Hepatocyte (in vitro differentiated cells): ENCODE measurements around the gene PRSS57.

Experiments
- EZH2 ChIP-seq: fragments of 200-600 bp; sonication (generic); IDR thresholded peaks from 2 replicates; pipeline ENCODE4 v1.6.1; 2016; ENCODE audit warnings: antibody characterized with exemption, mild to moderate bottlenecking, borderline replicate concordance
- EZH2phosphoT487 ChIP-seq: fragments of 200-600 bp; sonication (generic); IDR thresholded peaks from one replicate; pipeline ENCODE4 v1.6.1; 2018; ENCODE audit warnings: antibody characterized with exemption, mild to moderate bottlenecking, low read depth, moderate library complexity; ENCODE audit not compliant: unreplicated experiment, severe bottlenecking
- TF ChIP-seq, protein P1 (sequence below): fragments of 200-600 bp; sonication (generic); IDR thresholded peaks from 2 replicates; pipeline ENCODE4 v1.5.1; 2016; ENCODE audit warnings: antibody characterized with exemption, mild to moderate bottlenecking; ENCODE audit not compliant: poor library complexity

DNA sequence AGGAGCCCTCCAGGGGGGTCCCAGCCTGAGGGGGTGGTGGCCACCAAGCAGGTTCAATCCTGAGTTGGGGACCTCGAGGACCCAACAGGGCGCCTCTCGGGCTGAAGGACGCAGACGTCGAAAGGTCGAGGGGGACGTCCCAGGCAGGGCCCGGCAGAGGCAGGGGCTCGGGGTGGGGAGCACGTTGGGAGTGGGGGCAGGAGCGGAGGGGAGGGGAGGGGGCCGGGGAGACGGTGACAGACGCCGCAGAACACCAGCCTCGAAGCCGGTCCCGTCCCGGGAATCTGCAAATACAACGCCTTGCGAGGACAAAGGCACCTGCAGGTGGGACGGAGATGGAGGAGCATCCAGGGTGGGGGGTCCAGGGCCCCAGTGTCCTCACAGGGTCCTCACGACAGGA is 51.5 kb downstream of the PRSS57 start:
- TF ChIP-seq, protein P1, sequence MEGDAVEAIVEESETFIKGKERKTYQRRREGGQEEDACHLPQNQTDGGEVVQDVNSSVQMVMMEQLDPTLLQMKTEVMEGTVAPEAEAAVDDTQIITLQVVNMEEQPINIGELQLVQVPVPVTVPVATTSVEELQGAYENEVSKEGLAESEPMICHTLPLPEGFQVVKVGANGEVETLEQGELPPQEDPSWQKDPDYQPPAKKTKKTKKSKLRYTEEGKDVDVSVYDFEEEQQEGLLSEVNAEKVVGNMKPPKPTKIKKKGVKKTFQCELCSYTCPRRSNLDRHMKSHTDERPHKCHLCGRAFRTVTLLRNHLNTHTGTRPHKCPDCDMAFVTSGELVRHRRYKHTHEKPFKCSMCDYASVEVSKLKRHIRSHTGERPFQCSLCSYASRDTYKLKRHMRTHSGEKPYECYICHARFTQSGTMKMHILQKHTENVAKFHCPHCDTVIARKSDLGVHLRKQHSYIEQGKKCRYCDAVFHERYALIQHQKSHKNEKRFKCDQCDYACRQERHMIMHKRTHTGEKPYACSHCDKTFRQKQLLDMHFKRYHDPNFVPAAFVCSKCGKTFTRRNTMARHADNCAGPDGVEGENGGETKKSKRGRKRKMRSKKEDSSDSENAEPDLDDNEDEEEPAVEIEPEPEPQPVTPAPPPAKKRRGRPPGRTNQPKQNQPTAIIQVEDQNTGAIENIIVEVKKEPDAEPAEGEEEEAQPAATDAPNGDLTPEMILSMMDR = no peak
- no peak for TF ChIP-seq EZH2
- TF ChIP-seq EZH2phosphoT487 = no peak
